ENCODE data around the gene LASP1. TPM values are rescaled to one million over a fixed set of nuclear protein-coding genes. Genes with fewer than 3 reads are reported as not detected.
"Not testable (repeated sequence)": the region's sequence is repeated elsewhere in the genome, so short reads cannot be mapped to it uniquely, and the experiment has no call there.

Gene LASP1
- total RNA-seq, 1 experiment from 2014 or later = 77.6 TPM

- DNase-seq (ENCODE audit: extremely low read depth, low read depth) = peak; percentile 16
These were observed 52.9 kb downstream of the LASP1 start for GRCh38 chr17:38922538-38923297.

- DNase-seq (ENCODE audit: extremely low read depth, low read depth) = no peak
These were observed 55.6 kb downstream of the LASP1 start, which contains the start of gene LASP1NB for GRCh38 chr17:38925263-38925995. Gene LASP1NB, plus strand, starts transcription at chr17:38925614.

- DNase-seq (ENCODE audit: extremely low read depth, low read depth) = no peak
These were observed 56.6 kb downstream of the LASP1 start for GRCh38 chr17:38926293-38927070.

- not testable (repeated sequence) for DNase-seq (ENCODE audit: extremely low read depth, low read depth)
These were observed 60.9 kb downstream of the LASP1 start for GRCh38 chr17:38930782-38931181.

GRCh38 chr17:38933962-38934361 lies 64.1 kb downstream of the LASP1 start:
- not testable (repeated sequence) for DNase-seq (ENCODE audit: extremely low read depth, low read depth)

GRCh38 chr17:38939987-38940386 lies 70.1 kb downstream of the LASP1 start:
- no peak for DNase-seq (ENCODE audit: extremely low read depth, low read depth)

- no peak for DNase-seq (ENCODE audit: extremely low read depth, low read depth)
These were observed 70.5 kb downstream of the LASP1 start for GRCh38 chr17:38940404-38940803.

- no peak for DNase-seq (ENCODE audit: extremely low read depth, low read depth)
These were observed 73.0 kb downstream of the LASP1 start for GRCh38 chr17:38942696-38943334.

- no peak for DNase-seq (ENCODE audit: extremely low read depth, low read depth)
These were observed 73.7 kb downstream of the LASP1 start for GRCh38 chr17:38943607-38944006.

GRCh38 chr17:38947189-38947588 lies 77.3 kb downstream of the LASP1 start:
- no peak for DNase-seq (ENCODE audit: extremely low read depth, low read depth)

- not testable (repeated sequence) for DNase-seq (ENCODE audit: extremely low read depth, low read depth)
These were observed 83.9 kb downstream of the LASP1 start for GRCh38 chr17:38953800-38954199.

- DNase-seq (ENCODE audit: extremely low read depth, low read depth) = no peak
These were observed 88.5 kb downstream of the LASP1 start for GRCh38 chr17:38958326-38958725.

- DNase-seq (ENCODE audit: extremely low read depth, low read depth) = no peak
These were observed 88.9 kb downstream of the LASP1 start for GRCh38 chr17:38958756-38959155.

- DNase-seq (ENCODE audit: extremely low read depth, low read depth) = no peak
These were observed 89.7 kb downstream of the LASP1 start for GRCh38 chr17:38959508-38959907.

GRCh38 chr17:38960402-38960801 lies 90.5 kb downstream of the LASP1 start:
- no peak for DNase-seq (ENCODE audit: extremely low read depth, low read depth)

- DNase-seq (ENCODE audit: extremely low read depth, low read depth) = no peak
These were observed 91.6 kb downstream of the LASP1 start for GRCh38 chr17:38961413-38961812.

- DNase-seq (ENCODE audit: extremely low read depth, low read depth) = peak; percentile 85
These were observed 97.5 kb downstream of the LASP1 start, which contains the start of gene FBXO47 for GRCh38 chr17:38967290-38967738. Gene FBXO47, minus strand, starts transcription at chr17:38967403. Its CDS starts 4,378 bp downstream, at chr17:38963025.

GRCh38 chr17:38969281-38969680 lies 99.4 kb downstream of the LASP1 start:
- no peak for DNase-seq (ENCODE audit: extremely low read depth, low read depth)

- no peak for DNase-seq (ENCODE audit: extremely low read depth, low read depth)
These were observed 100.3 kb downstream of the LASP1 start for GRCh38 chr17:38970128-38970527.

- DNase-seq (ENCODE audit: extremely low read depth, low read depth) = no peak
These were observed 100.9 kb downstream of the LASP1 start for GRCh38 chr17:38970804-38971203.
